Caco-2 (cell line): ENCODE data around the gene AHCY. TPM values are rescaled to one million over a fixed set of nuclear protein-coding genes. Genes with fewer than 3 reads are reported as not detected.
"Not testable (repeated sequence)": the region's sequence is repeated elsewhere in the genome, so short reads cannot be mapped to it uniquely, and the experiment has no call there.

ENCODE experiments used
- BruUV-seq: library from RNA; stranded (reverse); fragments of 400-500 nt; replicated peaks from 2 replicates; lab custom pipeline; 2021; lab: Mats Ljungman, UMichigan
- CTCF ChIA-PET: fragments of 300-600 bp; sonication (Branson Sonifier 250); formaldehyde crosslinking; loops from one replicate; lab custom pipeline; 2022; ENCODE audit warnings: antibody characterized with exemption; lab: Charles Lee
- POLR2A ChIA-PET: fragments of 300-600 bp; sonication (Branson Sonifier 250); formaldehyde crosslinking; loops from one replicate; lab custom pipeline; 2022; ENCODE audit warnings: antibody characterized with exemption; lab: Charles Lee
- DNase-seq, 2 experiments: peaks; one replicate each; pipeline versions ENCODE4 v3.0.0 to v3.0.0-alpha.2; 2020 to 2022
- H3K27me3 ChIP-seq: replicated peaks from 2 replicates; pipeline ENCODE4 v1.6.0; 2011; ENCODE audit warnings: low read length; ENCODE audit not compliant: control insufficient read depth, insufficient read depth
- H3K36me3 ChIP-seq: 2 replicates; pipeline ENCODE4 v1.5.1; 2011; ENCODE audit warnings: low read length; ENCODE audit not compliant: control insufficient read depth, insufficient read depth
- H3K4me1 ChIP-seq: fragments of 250-450 bp; sonication (Bioruptor Pico); 2 replicates; pipeline ENCODE4 v1.5.1; 2020; ENCODE audit warnings: mild to moderate bottlenecking
- H3K4me3 ChIP-seq: 2 replicates; pipeline ENCODE4 v1.5.1; 2011; ENCODE audit warnings: low read depth, mild to moderate bottlenecking, control low read depth, low read length
- H3K9me3 ChIP-seq: fragments of 250-450 bp; sonication (Bioruptor Pico); 2 replicates; pipeline ENCODE4 v1.5.1; 2020; ENCODE audit warnings: mild to moderate bottlenecking, moderate library complexity
- H3K27ac Mint-ChIP-seq: one replicate; pipeline ENCODE4 v1.8.0; 2022; ENCODE audit warnings: mixed read lengths; ENCODE audit not compliant: unreplicated experiment
- H3K27me3 Mint-ChIP-seq: one replicate; pipeline ENCODE4 v1.8.0; 2022; ENCODE audit warnings: mixed read lengths; ENCODE audit not compliant: insufficient read depth, unreplicated experiment
- H3K36me3 Mint-ChIP-seq: one replicate; pipeline ENCODE4 v1.8.0; 2022; ENCODE audit warnings: mild to moderate bottlenecking, mixed read lengths; ENCODE audit not compliant: insufficient read depth, unreplicated experiment
- H3K4me1 Mint-ChIP-seq: one replicate; pipeline ENCODE4 v1.8.0; 2022; ENCODE audit warnings: low read depth, mixed read lengths; ENCODE audit not compliant: unreplicated experiment
- H3K4me3 Mint-ChIP-seq: one replicate; pipeline ENCODE4 v1.8.0; 2022; ENCODE audit warnings: mild to moderate bottlenecking, moderate library complexity, mixed read lengths; ENCODE audit not compliant: unreplicated experiment
- H3K9me3 Mint-ChIP-seq: one replicate; pipeline ENCODE4 v1.8.0; 2022; ENCODE audit warnings: mixed read lengths; ENCODE audit not compliant: unreplicated experiment
- CTCF ChIP-seq, 2 experiments: fragments of 200-600 bp in 1 of 2; IDR thresholded peaks; 1 replicate in 1 of 2; 2 replicates in 1 of 2; pipeline versions ENCODE4 v1.5.1 to v1.8.0; 2011 to 2022; ENCODE audit warnings: antibody characterized with exemption in 1 of 2, control low read depth in 1 of 2, inconsistent platforms in 1 of 2, low read depth in 1 of 2, low read length in 1 of 2, mild to moderate bottlenecking in 1 of 2, moderate library complexity in 1 of 2; ENCODE audit not compliant: insufficient read depth in 1 of 2, severe bottlenecking in 1 of 2, unreplicated experiment in 1 of 2
- intact Hi-C: fragments of 100-400 bp; cut with micrococcal nuclease; formaldehyde crosslinking; loops from one replicate; pipeline ENCODE4 v1.10.0; 2022; ENCODE audit not compliant: unreplicated experiment
- total RNA-seq: library from RNA; stranded (reverse); gene quantifications from 2 replicates; pipeline ENCODE4 v1.2.3, GENCODE V29; 2022

Gene AHCY
- total RNA-seq, 1 experiment from 2014 or later = 665 TPM

- no peak overlapping the region for H3K4me3 ChIP-seq
- CTCF ChIA-PET = interaction anchor here (1.0 to 4.6 kb wide), 4 partner anchors 11 to 223 kb away, joined by 4 to 61 read pairs (median 13); no protein-coding TSS in a partner anchor
- Mint-ChIP-seq H3K27ac (no peak overlapping the region), H3K27me3 (no peaks in the 10 kb centered on the region), H3K4me1 (peaks cover 11% of the 10 kb centered on the region), H3K4me3 (no peak overlapping the region), H3K9me3 (no peaks in the 10 kb centered on the region), H3K36me3 (peaks cover 45% of the 10 kb centered on the region)
- no peaks in the 10 kb centered on the region for H3K27me3 ChIP-seq
- peaks cover 43% of the 10 kb centered on the region for H3K4me1 ChIP-seq
- POLR2A ChIA-PET = interaction anchor here (3.6 kb wide), 1 partner anchor 11 kb away, joined by 23 read pairs; no protein-coding TSS in a partner anchor
- peak in 1 of 2 experiments; percentile 16 for TF ChIP-seq CTCF (IDR thresholded peaks at IDR 0.05; ENCODE audit: insufficient read depth in 1 of 2, low read depth in 1 of 2, low read length in 1 of 2, severe bottlenecking in 1 of 2, unreplicated experiment in 1 of 2)
- H3K9me3 ChIP-seq = no peaks in the 10 kb centered on the region
- peaks cover 4% of the 10 kb centered on the region for H3K36me3 ChIP-seq
- intact Hi-C loops = no loop called here
- no TSS peak for BruUV-seq
- DNase-seq = peak; percentile 76 to 79
Measured at GRCh38 chr20:34300256-34300806, 2.8 kb downstream of the AHCY start.

DNA sequence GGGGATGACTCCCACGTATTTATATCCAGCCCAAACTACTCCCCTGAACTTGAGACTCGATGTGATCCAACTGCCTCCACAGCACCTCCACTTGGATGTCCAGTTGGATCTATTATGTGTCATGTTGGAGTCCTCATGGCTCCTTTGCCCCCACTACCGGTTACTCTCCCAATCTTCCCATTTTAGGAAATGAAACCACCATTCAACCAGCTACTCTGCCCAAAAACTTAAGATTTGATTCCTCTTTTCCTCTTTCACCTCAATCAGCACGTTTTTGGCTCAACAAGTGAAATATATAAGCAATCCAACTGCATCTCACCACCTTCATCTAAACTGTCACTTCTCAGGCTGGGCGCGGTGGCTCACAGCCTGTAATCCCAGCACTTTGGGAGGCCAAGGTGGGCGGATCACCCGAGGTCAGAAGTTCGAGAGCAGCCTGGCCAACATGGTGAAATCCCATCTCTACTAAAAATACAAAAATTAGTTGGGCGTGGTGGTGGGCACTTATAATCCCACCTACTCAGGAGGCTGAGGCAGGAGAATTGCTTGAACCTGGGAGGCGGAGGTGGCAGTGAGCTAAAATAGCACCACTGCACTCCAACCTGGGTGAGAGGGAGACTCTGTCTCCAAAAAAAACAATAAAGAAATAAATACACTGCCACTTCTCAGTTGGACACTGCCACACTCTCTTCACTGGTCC is 3.4 kb downstream of the AHCY start:
- H3K4me1 ChIP-seq = peaks cover 42% of the 10 kb centered on the region
- Mint-ChIP-seq H3K9me3 (no peaks in the 10 kb centered on the region), H3K27me3 (no peaks in the 10 kb centered on the region), H3K36me3 (peaks cover 51% of the 10 kb centered on the region), H3K4me1 (peaks cover 7% of the 10 kb centered on the region), H3K27ac (no peak overlapping the region), H3K4me3 (no peak overlapping the region)
- no peak for DNase-seq
- H3K4me3 ChIP-seq = no peak overlapping the region
- TF ChIP-seq CTCF (IDR thresholded peaks at IDR 0.05; ENCODE audit: insufficient read depth in 1 of 2, low read depth in 1 of 2, low read length in 1 of 2, severe bottlenecking in 1 of 2, unreplicated experiment in 1 of 2) = no peak
- CTCF ChIA-PET = interaction anchor here (1.0 to 4.6 kb wide), 3 partner anchors 12 to 224 kb away, joined by 4 to 61 read pairs (median 21); no protein-coding TSS in a partner anchor
- no TSS peak for BruUV-seq
- no peaks in the 10 kb centered on the region for H3K27me3 ChIP-seq
- POLR2A ChIA-PET = interaction anchor here (3.6 kb wide), 1 partner anchor 11 kb away, joined by 23 read pairs; no protein-coding TSS in a partner anchor
- peaks cover 5% of the 10 kb centered on the region for H3K36me3 ChIP-seq
- H3K9me3 ChIP-seq = no peaks in the 10 kb centered on the region
- intact Hi-C loops = no loop called here

DNA sequence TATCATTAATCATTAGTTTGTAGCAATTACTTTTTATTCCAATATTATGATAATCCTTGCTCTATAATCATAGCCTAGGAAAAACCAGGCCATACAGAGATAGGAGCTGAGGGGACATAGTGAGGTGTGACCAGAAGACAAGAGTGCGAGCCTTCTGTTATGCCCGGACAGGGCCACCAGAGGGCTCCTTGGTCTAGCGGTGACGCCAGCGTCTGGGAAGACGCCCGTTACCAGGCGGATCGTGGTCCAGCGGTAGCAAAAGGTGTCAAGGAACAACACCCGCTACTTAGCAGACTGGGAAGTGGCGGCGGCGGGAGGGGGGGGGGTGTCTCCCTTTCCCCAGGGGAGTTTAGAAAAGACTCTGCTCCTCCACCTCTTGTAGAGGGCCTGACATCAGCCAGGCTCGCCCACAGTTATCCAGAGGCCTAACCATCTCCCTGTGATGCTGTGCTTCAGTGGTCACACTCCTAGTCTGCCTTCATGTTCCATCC is 4.8 kb downstream of the AHCY start:
- H3K27me3 ChIP-seq, H3K4me3 Mint-ChIP-seq, H3K9me3 Mint-ChIP-seq, DNase-seq, BruUV-seq, H3K9me3 ChIP-seq, intact Hi-C loops, CTCF ChIA-PET, POLR2A ChIA-PET, H3K27me3 Mint-ChIP-seq, H3K27ac Mint-ChIP-seq, H3K4me1 Mint-ChIP-seq, H3K4me3 ChIP-seq: not testable (repeated sequence)
- TF ChIP-seq CTCF (IDR thresholded peaks at IDR 0.05; ENCODE audit: insufficient read depth in 1 of 2, low read depth in 1 of 2, low read length in 1 of 2, severe bottlenecking in 1 of 2, unreplicated experiment in 1 of 2) = peak in 1 of 2 experiments; percentile 54
- H3K36me3 ChIP-seq = peaks cover 10% of the 10 kb centered on the region
- peaks cover 62% of the 10 kb centered on the region for H3K36me3 Mint-ChIP-seq
- H3K4me1 ChIP-seq = peaks cover 35% of the 10 kb centered on the region
